K562 (cell line): ENCODE results near the gene EXT2. TPM values are rescaled to one million over a fixed set of nuclear protein-coding genes. Genes with fewer than 3 reads are reported as not detected.

Source experiments
- ATAC-seq: fragments of 200-7000 bp; cut with Tn5 transposase; 3 replicates; pipeline ENCODE4 v1.9.1; 2020; ENCODE audit warnings: moderate library complexity
- BruUV-seq: library from RNA; stranded (reverse); fragments of 400-500 nt; replicated peaks from 2 replicates; lab custom pipeline; 2021; lab: Mats Ljungman, UMichigan
- CTCF ChIA-PET: fragments of 300-600 bp; formaldehyde crosslinking; extraction: SDS; loops from one replicate; lab custom pipeline; 2021; ENCODE audit warnings: low intra/inter-chr PET ratio; lab: Yijun Ruan, JAX
- POLR2A ChIA-PET: fragments of 300-600, 350-650 bp; sonication (Branson Sonifier 250); formaldehyde crosslinking; extraction: SDS; loops from one replicate; lab custom pipeline; 2021; ENCODE audit warnings: antibody characterized with exemption, inconsistent platforms; lab: Yijun Ruan, JAX
- DNase-seq, 4 experiments: peaks; one replicate each; pipeline versions ENCODE4 v3.0.0 to v3.0.0-alpha.2; 2011 to 2018; ENCODE audit warnings: low spot score in 3 of 4, mixed read lengths in 3 of 4; ENCODE audit errors: extremely low read depth in 1 of 4
- FAIRE-seq: peaks from 2 replicates; lab custom pipeline; 2011; peaks lifted over from hg19 to GRCh38; lab: Jason Lieb, UNC
- H2AFZ ChIP-seq: 2 replicates; pipeline ENCODE4 v1.6.0; 2011; ENCODE audit warnings: low read depth, low read length, control low read depth, inconsistent platforms
- H3K27ac ChIP-seq: fragments of 200-600 bp; 3 replicates; pipeline ENCODE4 v1.8.0; 2011; ENCODE audit warnings: low read depth, mild to moderate bottlenecking, control low read depth, inconsistent platforms, low read length, moderate library complexity, mixed read lengths; ENCODE audit errors: extremely low read depth
- H3K27me3 ChIP-seq, 2 experiments: fragments of 300-600 bp in 1 of 2; 2 replicates in 1 of 2; 3 replicates in 1 of 2; pipeline versions ENCODE4 v1.6.0 to v1.8.0; 2011; ENCODE audit warnings: inconsistent platforms in 2 of 2, low read length in 2 of 2, mild to moderate bottlenecking in 1 of 2, mixed read lengths in 1 of 2, moderate library complexity in 1 of 2; ENCODE audit not compliant: control insufficient read depth in 2 of 2, insufficient read depth in 2 of 2
- H3K36me3 ChIP-seq: fragments of 300-600 bp; 3 replicates; pipeline ENCODE4 v1.8.0; 2011; ENCODE audit warnings: mild to moderate bottlenecking, low read length, inconsistent platforms; ENCODE audit not compliant: control insufficient read depth, insufficient read depth
- H3K4me1 ChIP-seq, 2 experiments: fragments of 200-600 bp in 1 of 2; replicated peaks in 1 of 2; 2 replicates in 1 of 2; 3 replicates in 1 of 2; pipeline versions ENCODE4 v1.5.1 to v1.8.0; 2011; ENCODE audit warnings: inconsistent platforms in 2 of 2, low read length in 2 of 2, mild to moderate bottlenecking in 1 of 2, mixed read lengths in 1 of 2, moderate library complexity in 1 of 2; ENCODE audit not compliant: control insufficient read depth in 2 of 2, insufficient read depth in 2 of 2
- H3K4me2 ChIP-seq: 2 replicates; pipeline ENCODE4 v1.6.1; 2011; ENCODE audit warnings: low read length, control low read depth, inconsistent platforms, mixed read lengths; ENCODE audit not compliant: insufficient read depth
- H3K4me3 ChIP-seq: fragments of 200-600 bp; sonication (generic), shearing (Covaris generic); 2 replicates; pipeline ENCODE4 v1.5.1; 2016; ENCODE audit warnings: control low read depth, inconsistent platforms
- H3K79me2 ChIP-seq: fragments of 200-600 bp; 3 replicates; pipeline ENCODE4 v1.8.0; 2011; ENCODE audit warnings: low read length, inconsistent platforms; ENCODE audit not compliant: control insufficient read depth, insufficient read depth
- H3K9ac ChIP-seq, 2 experiments: 2 replicates each; pipeline versions ENCODE4 v1.6.0 to v1.6.1; 2011; ENCODE audit warnings: low read depth in 2 of 2, low read length in 2 of 2, control low read depth in 1 of 2, inconsistent platforms in 1 of 2, mild to moderate bottlenecking in 1 of 2, mixed read lengths in 1 of 2; ENCODE audit not compliant: insufficient read depth in 1 of 2
- H3K9me1 ChIP-seq: one replicate; pipeline ENCODE4 v1.6.0; 2011; ENCODE audit warnings: inconsistent platforms, mild to moderate bottlenecking, low read length, moderate library complexity; ENCODE audit not compliant: control insufficient read depth, insufficient read depth
- H3K9me3 ChIP-seq: replicated peaks from 2 replicates; pipeline ENCODE4 v1.5.1; 2011; ENCODE audit warnings: low read depth, low read length, inconsistent platforms; ENCODE audit not compliant: control insufficient read depth, insufficient read depth
- H4K20me1 ChIP-seq: replicated peaks from 2 replicates; pipeline ENCODE4 v1.6.1; 2011; ENCODE audit warnings: low read length, inconsistent platforms, mixed read lengths; ENCODE audit not compliant: control insufficient read depth, insufficient read depth
- CBFA2T3 ChIP-seq: fragments of 450-650 bp; IDR thresholded peaks from 2 replicates; pipeline ENCODE4 v1.6.1; 2017
- ETV1 ChIP-seq: fragments of 450-650 bp; conservative IDR thresholded peaks from 2 replicates; pipeline ENCODE4 v1.6.1; 2016; ENCODE audit warnings: missing genetic modification characterization, control low read depth, low read depth, missing compliant biosample characterization
- GATAD2B ChIP-seq: fragments of 450-650 bp; IDR thresholded peaks from 2 replicates; pipeline ENCODE4 v1.6.1; 2017; ENCODE audit warnings: mild to moderate bottlenecking, borderline replicate concordance
- HMBOX1 ChIP-seq: sonication (generic); IDR thresholded peaks from 2 replicates; pipeline ENCODE4 v1.6.1; 2016
- HOXB6 ChIP-seq: fragments of 250-450 bp; sonication (Bioruptor Pico); IDR thresholded peaks from 2 replicates; pipeline ENCODE4 v1.5.1; 2022; ENCODE audit warnings: mild to moderate bottlenecking, borderline replicate concordance
- L3MBTL2 ChIP-seq: fragments of 450-650 bp; IDR thresholded peaks from 2 replicates; pipeline ENCODE4 v1.6.1; 2016; ENCODE audit warnings: mild to moderate bottlenecking, moderate library complexity
- MEIS2 ChIP-seq: fragments of 450-650 bp; IDR thresholded peaks from 2 replicates; pipeline ENCODE4 v1.6.1; 2014; ENCODE audit warnings: mild to moderate bottlenecking; ENCODE audit not compliant: partially characterized antibody
- STAG1 ChIP-seq: sonication (generic); formaldehyde crosslinking; IDR thresholded peaks from 2 replicates; pipeline ENCODE4 v1.5.0; 2020; ENCODE audit warnings: missing genetic modification reagents, borderline replicate concordance
- STAT6 ChIP-seq: sonication (generic); formaldehyde crosslinking; IDR thresholded peaks from 2 replicates; pipeline ENCODE4 v1.8.1; 2023; ENCODE audit warnings: mild to moderate bottlenecking, missing genetic modification reagents
- ZNF24 ChIP-seq: fragments of 450-650 bp; IDR thresholded peaks from 2 replicates; pipeline ENCODE4 v1.6.1; 2016
- ZNF561 ChIP-seq: fragments of 450-650 bp; formaldehyde crosslinking; conservative IDR thresholded peaks from 2 replicates; pipeline ENCODE4 v1.4.0; 2020; ENCODE audit warnings: mild to moderate bottlenecking, moderate library complexity
- WGBS: fragments of 100-300 bp; shearing (Covaris generic); methylation state at CpG from one replicate; pipeline ENCODE4 v1.1.6; 2016; ENCODE audit warnings: low coverage, mixed read lengths; ENCODE audit not compliant: insufficient coverage; ENCODE audit errors: missing lambda C conversion rate; 5-methylcytosine and 5-hydroxymethylcytosine counted together
- in situ Hi-C: fragments of 300-500 bp; cut with MboI; formaldehyde crosslinking; loops from 4 replicates; pipeline ENCODE4 v1.15.0; 2018; ENCODE audit warnings: inconsistent platforms, mixed read lengths
- intact Hi-C: fragments of 100-400 bp; cut with micrococcal nuclease; formaldehyde crosslinking; loops from 2 replicates; pipeline ENCODE4 v1.14.2; 2022
- polyA plus RNA-seq, 8 experiments: library from polyadenylated mRNA; depleted of rRNA in 4 of 8; stranded (reverse) in 5 of 8; unstranded in 3 of 8; fragments of >200 nt; fragmentation: Nextera tagmentation in 2 of 8; fragmentation: Illumina TruSeq in 1 of 8; extraction: Ambion mirVana in 2 of 8; extraction: Trizol in 1 of 8; gene quantifications; 2 replicates each; pipeline versions ENCODE4 v1.2.1 to v1.2.3, GENCODE V29; 2011 to 2014; ENCODE audit warnings: inconsistent platforms in 1 of 8, missing spikeins in 1 of 8
- total RNA-seq, 7 experiments: library from RNA; depleted of rRNA in 6 of 7; stranded (reverse); fragments of >200 nt in 6 of 7; fragmentation: Illumina TruSeq in 2 of 7; extraction: Trizol in 2 of 7; gene quantifications; 2 replicates each; pipeline versions ENCODE4 v1.2.1 to v1.2.3, GENCODE V29; 2011 to 2021; ENCODE audit warnings: low replicate concordance in 1 of 7

EXT2 gene
- total and polyA plus RNA-seq, 9 of the 15 experiments (the other 6 are each of a cell fraction or from before 2014, with no cell fraction given), result 7.5 to 52.1 (median 38.1) TPM

GRCh38 chr11:44266056-44266780 lies 170.7 kb downstream of the EXT2 start (continued):
- no peak for TF ChIP-seq ZNF561 (CRISPR knock-in tag)
- TF ChIP-seq STAG1, result no peak

GRCh38 chr11:44267006-44267749 lies 171.7 kb downstream of the EXT2 start:
- peaks cover 10% of the 10 kb centered on the region; the same call in 1 of the 2 replicates for H4K20me1 ChIP-seq
- H3K9ac ChIP-seq, result peak overlapping the region in 1 of 2 experiments; percentile 2; a peak in 2 of 4 replicates
- no peak overlapping the region for H3K27ac ChIP-seq
- H3K9me1 ChIP-seq, result no peaks in the 10 kb centered on the region
- FAIRE-seq (no peak), DNase-seq (no peak), ATAC-seq (no peak)
- ChIA-PET POLR2A (interaction anchor here (0.6 to 0.9 kb wide), 2 partner anchors 9 to 442 kb away, joined by 3 to 4 read pairs; no protein-coding TSS in a partner anchor), CTCF (no interaction called here)
- intact Hi-C loops (no loop called here), in situ Hi-C loops (no loop called here)
- BruUV-seq, result no TSS peak
- WGBS, result 72% methylated on average over 24 of the region's 24 CpGs
- no peaks in the 10 kb centered on the region for H3K27me3 ChIP-seq
- H2AFZ ChIP-seq, result no peak overlapping the region
- TF ChIP-seq GATAD2B (no peak), CBFA2T3 (no peak), MEIS2 (no peak), ZNF24 (no peak), HOXB6 (CRISPR knock-in tag) (no peak), L3MBTL2 (no peak), ETV1 (tag) (no peak), STAT6 (no peak), HMBOX1 (0 out of 2 replicates have a peak, but pooled peaks have one; percentile 19)
- H3K9me3 ChIP-seq, result no peaks in the 10 kb centered on the region
- H3K79me2 ChIP-seq, result no peaks in the 10 kb centered on the region
- peaks cover 53 to 80% of the 10 kb centered on the region in 2 experiments for H3K4me1 ChIP-seq
- H3K4me3 ChIP-seq, result no peak overlapping the region
- H3K4me2 ChIP-seq, result no peak overlapping the region; the same call in 1 of the 2 replicates
- no peaks in the 10 kb centered on the region for H3K36me3 ChIP-seq
